ENCODE data around the gene TBXAS1.

TBXAS1 gene

GRCh38 chr7:139887992-139888481 is 59.0 kb downstream of the TBXAS1 start:
- H3K27ac ChIP-seq (ENCODE audit: low read length), result no peak overlapping the region
- no CpG with 5 or more reads among the region's 5 CpGs for WGBS (ENCODE audit: insufficient coverage, insufficient read length)
- H3K27me3 ChIP-seq (ENCODE audit: control insufficient read depth, insufficient read depth, low read length), result no peaks in the 10 kb centered on the region
- no peaks in the 10 kb centered on the region for H3K4me1 ChIP-seq (ENCODE audit: control insufficient read depth, insufficient read depth, low read length)
- no peak overlapping the region for H3K4me3 ChIP-seq (ENCODE audit: low read length)
- DNase-seq (ENCODE audit: low read depth, low spot score), result no peak
- H3K36me3 ChIP-seq (ENCODE audit: control insufficient read depth, insufficient read depth, low read length), result no peaks in the 10 kb centered on the region
- H3K9me3 ChIP-seq (ENCODE audit: control insufficient read depth, insufficient read depth, low read length), result no peaks in the 10 kb centered on the region

GRCh38 chr7:139889186-139889871 is 60.3 kb downstream of the TBXAS1 start:
- no CpG with 5 or more reads among the region's 5 CpGs for WGBS (ENCODE audit: insufficient coverage, insufficient read length)
- no peak for DNase-seq (ENCODE audit: low read depth, low spot score)

GRCh38 chr7:139893461-139893860 is 64.4 kb downstream of the TBXAS1 start:
- H3K27me3 ChIP-seq (ENCODE audit: control insufficient read depth, insufficient read depth, low read length), result no peaks in the 10 kb centered on the region

More at GRCh38 chr7:139889186-139889871, 60.3 kb downstream of the TBXAS1 start:
- no peaks in the 10 kb centered on the region for H3K9me3 ChIP-seq (ENCODE audit: control insufficient read depth, insufficient read depth, low read length)
- no peaks in the 10 kb centered on the region for H3K4me1 ChIP-seq (ENCODE audit: control insufficient read depth, insufficient read depth, low read length)
- no peaks in the 10 kb centered on the region for H3K36me3 ChIP-seq (ENCODE audit: control insufficient read depth, insufficient read depth, low read length)
- H3K27ac ChIP-seq (ENCODE audit: low read length), result no peak overlapping the region
- no peak overlapping the region for H3K4me3 ChIP-seq (ENCODE audit: low read length)
- H3K27me3 ChIP-seq (ENCODE audit: control insufficient read depth, insufficient read depth, low read length), result no peaks in the 10 kb centered on the region

GRCh38 chr7:139893999-139894398 is 64.9 kb downstream of the TBXAS1 start:
- Histone ChIP-seq H3K36me3 (ENCODE audit: control insufficient read depth, insufficient read depth, low read length) (no peaks in the 10 kb centered on the region), H3K27me3 (ENCODE audit: control insufficient read depth, insufficient read depth, low read length) (no peaks in the 10 kb centered on the region), H3K4me1 (ENCODE audit: control insufficient read depth, insufficient read depth, low read length) (no peaks in the 10 kb centered on the region), H3K27ac (ENCODE audit: low read length) (no peak overlapping the region), H3K4me3 (ENCODE audit: low read length) (no peak overlapping the region), H3K9me3 (ENCODE audit: control insufficient read depth, insufficient read depth, low read length) (no peaks in the 10 kb centered on the region)
- no CpG with 5 or more reads among the region's 4 CpGs for WGBS (ENCODE audit: insufficient coverage, insufficient read length)
- no peak for DNase-seq (ENCODE audit: low read depth, low spot score)

More at GRCh38 chr7:139893461-139893860, 64.4 kb downstream of the TBXAS1 start:
- Histone ChIP-seq H3K4me3 (ENCODE audit: low read length) (no peak overlapping the region), H3K9me3 (ENCODE audit: control insufficient read depth, insufficient read depth, low read length) (no peaks in the 10 kb centered on the region), H3K27ac (ENCODE audit: low read length) (no peak overlapping the region), H3K4me1 (ENCODE audit: control insufficient read depth, insufficient read depth, low read length) (no peaks in the 10 kb centered on the region), H3K36me3 (ENCODE audit: control insufficient read depth, insufficient read depth, low read length) (no peaks in the 10 kb centered on the region)
- no peak for DNase-seq (ENCODE audit: low read depth, low spot score)
- no CpG with 5 or more reads among the region's 1 CpG for WGBS (ENCODE audit: insufficient coverage, insufficient read length)

- H3K4me1 ChIP-seq (ENCODE audit: control insufficient read depth, insufficient read depth, low read length), result no peaks in the 10 kb centered on the region
- no peaks in the 10 kb centered on the region for H3K9me3 ChIP-seq (ENCODE audit: control insufficient read depth, insufficient read depth, low read length)
- H3K27ac ChIP-seq (ENCODE audit: low read length), result no peak overlapping the region
- H3K36me3 ChIP-seq (ENCODE audit: control insufficient read depth, insufficient read depth, low read length), result no peaks in the 10 kb centered on the region
- H3K4me3 ChIP-seq (ENCODE audit: low read length), result no peak overlapping the region
- H3K27me3 ChIP-seq (ENCODE audit: control insufficient read depth, insufficient read depth, low read length), result no peaks in the 10 kb centered on the region
- WGBS (ENCODE audit: insufficient coverage, insufficient read length), result no CpG with 5 or more reads among the region's 6 CpGs
- DNase-seq (ENCODE audit: low read depth, low spot score), result no peak
These were observed 66.2 kb downstream of the TBXAS1 start for GRCh38 chr7:139895141-139895829.

GRCh38 chr7:139896288-139896687 is 67.2 kb downstream of the TBXAS1 start:
- DNase-seq (ENCODE audit: low read depth, low spot score), result no peak
- Histone ChIP-seq H3K27ac (ENCODE audit: low read length) (no peak overlapping the region), H3K27me3 (ENCODE audit: control insufficient read depth, insufficient read depth, low read length) (no peaks in the 10 kb centered on the region), H3K36me3 (ENCODE audit: control insufficient read depth, insufficient read depth, low read length) (no peaks in the 10 kb centered on the region), H3K4me3 (ENCODE audit: low read length) (no peak overlapping the region), H3K4me1 (ENCODE audit: control insufficient read depth, insufficient read depth, low read length) (no peaks in the 10 kb centered on the region), H3K9me3 (ENCODE audit: control insufficient read depth, insufficient read depth, low read length) (no peaks in the 10 kb centered on the region)
- WGBS (ENCODE audit: insufficient coverage, insufficient read length), result no CpG with 5 or more reads among the region's 3 CpGs

GRCh38 chr7:139896831-139897230 is 67.8 kb downstream of the TBXAS1 start:
- H3K27ac ChIP-seq (ENCODE audit: low read length), result no peak overlapping the region
- no peaks in the 10 kb centered on the region for H3K4me1 ChIP-seq (ENCODE audit: control insufficient read depth, insufficient read depth, low read length)
- no peaks in the 10 kb centered on the region for H3K9me3 ChIP-seq (ENCODE audit: control insufficient read depth, insufficient read depth, low read length)
- no peak for DNase-seq (ENCODE audit: low read depth, low spot score)
- H3K27me3 ChIP-seq (ENCODE audit: control insufficient read depth, insufficient read depth, low read length), result no peaks in the 10 kb centered on the region
- no peaks in the 10 kb centered on the region for H3K36me3 ChIP-seq (ENCODE audit: control insufficient read depth, insufficient read depth, low read length)
- no CpG with 5 or more reads among the region's 6 CpGs for WGBS (ENCODE audit: insufficient coverage, insufficient read length)
- no peak overlapping the region for H3K4me3 ChIP-seq (ENCODE audit: low read length)

- Histone ChIP-seq H3K27me3 (ENCODE audit: control insufficient read depth, insufficient read depth, low read length) (no peaks in the 10 kb centered on the region), H3K27ac (ENCODE audit: low read length) (no peak overlapping the region), H3K9me3 (ENCODE audit: control insufficient read depth, insufficient read depth, low read length) (no peaks in the 10 kb centered on the region), H3K36me3 (ENCODE audit: control insufficient read depth, insufficient read depth, low read length) (no peaks in the 10 kb centered on the region), H3K4me3 (ENCODE audit: low read length) (no peak overlapping the region), H3K4me1 (ENCODE audit: control insufficient read depth, insufficient read depth, low read length) (no peaks in the 10 kb centered on the region)
- WGBS (ENCODE audit: insufficient coverage, insufficient read length), result no CpG with 5 or more reads among the region's 5 CpGs
- DNase-seq (ENCODE audit: low read depth, low spot score), result no peak
These were observed 68.5 kb downstream of the TBXAS1 start for GRCh38 chr7:139897422-139898090.

- H3K27me3 ChIP-seq (ENCODE audit: control insufficient read depth, insufficient read depth, low read length), result no peaks in the 10 kb centered on the region
- H3K27ac ChIP-seq (ENCODE audit: low read length), result no peak overlapping the region
- DNase-seq (ENCODE audit: low read depth, low spot score), result no peak
- H3K36me3 ChIP-seq (ENCODE audit: control insufficient read depth, insufficient read depth, low read length), result no peaks in the 10 kb centered on the region
- no CpG with 5 or more reads among the region's 12 CpGs for WGBS (ENCODE audit: insufficient coverage, insufficient read length)
- no peaks in the 10 kb centered on the region for H3K9me3 ChIP-seq (ENCODE audit: control insufficient read depth, insufficient read depth, low read length)
- no peak overlapping the region for H3K4me3 ChIP-seq (ENCODE audit: low read length)
- no peaks in the 10 kb centered on the region for H3K4me1 ChIP-seq (ENCODE audit: control insufficient read depth, insufficient read depth, low read length)
These were observed 69.4 kb downstream of the TBXAS1 start for GRCh38 chr7:139898483-139898882.

GRCh38 chr7:139899328-139899955 is 70.4 kb downstream of the TBXAS1 start:
- no peak overlapping the region for H3K27ac ChIP-seq (ENCODE audit: low read length)
- H3K4me3 ChIP-seq (ENCODE audit: low read length), result no peak overlapping the region
- no peaks in the 10 kb centered on the region for H3K36me3 ChIP-seq (ENCODE audit: control insufficient read depth, insufficient read depth, low read length)
- H3K9me3 ChIP-seq (ENCODE audit: control insufficient read depth, insufficient read depth, low read length), result no peaks in the 10 kb centered on the region
- no peak for DNase-seq (ENCODE audit: low read depth, low spot score)
- no peaks in the 10 kb centered on the region for H3K27me3 ChIP-seq (ENCODE audit: control insufficient read depth, insufficient read depth, low read length)
- H3K4me1 ChIP-seq (ENCODE audit: control insufficient read depth, insufficient read depth, low read length), result no peaks in the 10 kb centered on the region
- WGBS (ENCODE audit: insufficient coverage, insufficient read length), result no CpG with 5 or more reads among the region's 5 CpGs
